Activated naive CD8-positive, alpha-beta T cell (primary cell): ENCODE measurements around the gene DISP3.

ENCODE experiments used
- H3K27ac Mint-ChIP-seq: one replicate; pipeline ENCODE4 v1.8.0; 2021; ENCODE audit warnings: mixed read lengths
- H3K27me3 Mint-ChIP-seq: one replicate; pipeline ENCODE4 v1.8.0; 2021; ENCODE audit warnings: mixed read lengths
- H3K36me3 Mint-ChIP-seq: one replicate; pipeline ENCODE4 v1.8.0; 2021; ENCODE audit warnings: mixed read lengths
- H3K4me1 Mint-ChIP-seq: one replicate; pipeline ENCODE4 v1.8.0; 2021; ENCODE audit warnings: low read depth, mixed read lengths
- H3K4me3 Mint-ChIP-seq: one replicate; pipeline ENCODE4 v1.8.0; 2021; ENCODE audit warnings: mild to moderate bottlenecking, mixed read lengths
- H3K9me3 Mint-ChIP-seq: one replicate; pipeline ENCODE4 v1.8.0; 2021; ENCODE audit warnings: low read depth, mixed read lengths

The DISP3 gene

GRCh38 chr1:11472741-11473140 is 6.2 kb upstream of the DISP3 start:
- Mint-ChIP-seq H3K27me3 (peaks cover 13% of the 10 kb centered on the region), H3K9me3 (no peaks in the 10 kb centered on the region), H3K36me3 (no peaks in the 10 kb centered on the region), H3K27ac (no peak overlapping the region), H3K4me1 (peaks cover 3% of the 10 kb centered on the region), H3K4me3 (no peak overlapping the region)

GRCh38 chr1:11473491-11474034 is 5.4 kb upstream of the DISP3 start:
- H3K27me3 Mint-ChIP-seq, result peaks cover 13% of the 10 kb centered on the region

GRCh38 chr1:11474826-11475225 is 4.1 kb upstream of the DISP3 start:
- Mint-ChIP-seq H3K36me3 (no peaks in the 10 kb centered on the region), H3K27me3 (peaks cover 13% of the 10 kb centered on the region), H3K4me1 (peaks cover 4% of the 10 kb centered on the region), H3K9me3 (no peaks in the 10 kb centered on the region), H3K27ac (no peak overlapping the region), H3K4me3 (no peak overlapping the region)

More at GRCh38 chr1:11473491-11474034, 5.4 kb upstream of the DISP3 start:
- Mint-ChIP-seq H3K9me3 (no peaks in the 10 kb centered on the region), H3K27ac (no peak overlapping the region), H3K4me3 (no peak overlapping the region), H3K36me3 (no peaks in the 10 kb centered on the region), H3K4me1 (peaks cover 3% of the 10 kb centered on the region)

- H3K36me3 Mint-ChIP-seq, result no peaks in the 10 kb centered on the region
- H3K4me1 Mint-ChIP-seq, result peaks cover 9% of the 10 kb centered on the region
- peaks cover 19% of the 10 kb centered on the region for H3K27me3 Mint-ChIP-seq
- no peak overlapping the region for H3K4me3 Mint-ChIP-seq
- no peaks in the 10 kb centered on the region for H3K9me3 Mint-ChIP-seq
- H3K27ac Mint-ChIP-seq, result no peak overlapping the region
Observed at GRCh38 chr1:11475748-11476147, 3.2 kb upstream of the DISP3 start.

GRCh38 chr1:11479375-11479979 is 522 bp downstream of the DISP3 start:
- H3K4me1 Mint-ChIP-seq, result peaks cover 9% of the 10 kb centered on the region

GRCh38 chr1:11481019-11481418 is 2.1 kb downstream of the DISP3 start:
- H3K9me3 Mint-ChIP-seq, result no peaks in the 10 kb centered on the region
- H3K4me1 Mint-ChIP-seq, result peaks cover 9% of the 10 kb centered on the region
- H3K4me3 Mint-ChIP-seq, result peak overlapping the region; percentile 80
- no peak overlapping the region for H3K27ac Mint-ChIP-seq
- peaks cover 29% of the 10 kb centered on the region for H3K27me3 Mint-ChIP-seq
- no peaks in the 10 kb centered on the region for H3K36me3 Mint-ChIP-seq

More at GRCh38 chr1:11479375-11479979, 522 bp downstream of the DISP3 start:
- H3K36me3 Mint-ChIP-seq, result no peaks in the 10 kb centered on the region
- H3K27me3 Mint-ChIP-seq, result peaks cover 26% of the 10 kb centered on the region
- H3K4me3 Mint-ChIP-seq, result peak overlapping the region; percentile 68
- no peak overlapping the region for H3K27ac Mint-ChIP-seq
- no peaks in the 10 kb centered on the region for H3K9me3 Mint-ChIP-seq

- Mint-ChIP-seq H3K36me3 (no peaks in the 10 kb centered on the region), H3K27ac (no peak overlapping the region), H3K4me1 (peaks cover 9% of the 10 kb centered on the region), H3K27me3 (peaks cover 26% of the 10 kb centered on the region), H3K9me3 (no peaks in the 10 kb centered on the region), H3K4me3 (no peak overlapping the region)
Observed at GRCh38 chr1:11482198-11482597, 3.2 kb downstream of the DISP3 start.

- Mint-ChIP-seq H3K4me1 (peaks cover 9% of the 10 kb centered on the region), H3K27me3 (peaks cover 22% of the 10 kb centered on the region), H3K9me3 (no peaks in the 10 kb centered on the region), H3K36me3 (no peaks in the 10 kb centered on the region), H3K4me3 (no peak overlapping the region), H3K27ac (no peak overlapping the region)
Observed at GRCh38 chr1:11482701-11483479, 3.9 kb downstream of the DISP3 start.

GRCh38 chr1:11483581-11484320 is 4.8 kb downstream of the DISP3 start:
- Mint-ChIP-seq H3K27ac (no peak overlapping the region), H3K4me1 (peaks cover 9% of the 10 kb centered on the region), H3K27me3 (peaks cover 22% of the 10 kb centered on the region), H3K9me3 (no peaks in the 10 kb centered on the region), H3K36me3 (no peaks in the 10 kb centered on the region), H3K4me3 (no peak overlapping the region)

GRCh38 chr1:11484321-11484655 is 5.3 kb downstream of the DISP3 start:
- no peaks in the 10 kb centered on the region for H3K36me3 Mint-ChIP-seq
- no peak overlapping the region for H3K4me3 Mint-ChIP-seq
- no peaks in the 10 kb centered on the region for H3K9me3 Mint-ChIP-seq
- H3K27ac Mint-ChIP-seq, result no peak overlapping the region
- H3K4me1 Mint-ChIP-seq, result peaks cover 9% of the 10 kb centered on the region
- peaks cover 22% of the 10 kb centered on the region for H3K27me3 Mint-ChIP-seq

- H3K27me3 Mint-ChIP-seq, result peaks cover 20% of the 10 kb centered on the region
- peaks cover 5% of the 10 kb centered on the region for H3K4me1 Mint-ChIP-seq
- H3K9me3 Mint-ChIP-seq, result no peaks in the 10 kb centered on the region
- H3K27ac Mint-ChIP-seq, result no peak overlapping the region
- H3K4me3 Mint-ChIP-seq, result no peak overlapping the region
- no peaks in the 10 kb centered on the region for H3K36me3 Mint-ChIP-seq
Observed at GRCh38 chr1:11485191-11485590, 6.2 kb downstream of the DISP3 start.

GRCh38 chr1:11486231-11487009 is 7.5 kb downstream of the DISP3 start:
- H3K4me1 Mint-ChIP-seq, result no peaks in the 10 kb centered on the region
- H3K27ac Mint-ChIP-seq, result peak overlapping the region; percentile 41
- no peak overlapping the region for H3K4me3 Mint-ChIP-seq
- H3K27me3 Mint-ChIP-seq, result peaks cover 12% of the 10 kb centered on the region
- H3K9me3 Mint-ChIP-seq, result no peaks in the 10 kb centered on the region
- H3K36me3 Mint-ChIP-seq, result no peaks in the 10 kb centered on the region

- H3K27me3 Mint-ChIP-seq, result peaks cover 6% of the 10 kb centered on the region
- H3K36me3 Mint-ChIP-seq, result no peaks in the 10 kb centered on the region
- H3K4me3 Mint-ChIP-seq, result no peak overlapping the region
- H3K4me1 Mint-ChIP-seq, result no peaks in the 10 kb centered on the region
- no peaks in the 10 kb centered on the region for H3K9me3 Mint-ChIP-seq
- no peak overlapping the region for H3K27ac Mint-ChIP-seq
Observed at GRCh38 chr1:11487196-11487751, 8.3 kb downstream of the DISP3 start.

- Mint-ChIP-seq H3K36me3 (no peaks in the 10 kb centered on the region), H3K4me3 (no peak overlapping the region), H3K9me3 (no peaks in the 10 kb centered on the region), H3K27ac (no peak overlapping the region), H3K27me3 (peaks cover 6% of the 10 kb centered on the region), H3K4me1 (no peaks in the 10 kb centered on the region)
Observed at GRCh38 chr1:11488201-11488770, 9.3 kb downstream of the DISP3 start.
